HUES6 (cell line): ENCODE data around the gene RHOD.
A peak's percentile ranks its signal among the peaks of the same experiment; 100 is the strongest.

Source experiments
- H3K27ac ChIP-seq: 2 replicates; pipeline ENCODE4 v1.7.0; 2013; ENCODE audit warnings: low read depth, mild to moderate bottlenecking, low read length, inconsistent platforms
- H3K27me3 ChIP-seq: 2 replicates; pipeline ENCODE4 v1.6.1; 2013; ENCODE audit warnings: low read length; ENCODE audit not compliant: control insufficient read depth, insufficient read depth
- H3K36me3 ChIP-seq: 2 replicates; pipeline ENCODE4 v1.6.1; 2013; ENCODE audit warnings: low read length; ENCODE audit not compliant: control insufficient read depth, insufficient read depth
- H3K4me1 ChIP-seq: 2 replicates; pipeline ENCODE4 v1.6.1; 2013; ENCODE audit warnings: low read length; ENCODE audit not compliant: control insufficient read depth, insufficient read depth
- H3K4me3 ChIP-seq: 2 replicates; pipeline ENCODE4 v1.5.1; 2013; ENCODE audit warnings: low read depth, low read length
- H3K9ac ChIP-seq: one replicate; pipeline ENCODE4 v1.6.1; 2013; ENCODE audit warnings: mild to moderate bottlenecking, low read length
- H3K9me3 ChIP-seq: 2 replicates; pipeline ENCODE4 v1.6.1; 2013; ENCODE audit warnings: low read depth, low read length; ENCODE audit not compliant: control insufficient read depth, insufficient read depth

The RHOD gene

DNA sequence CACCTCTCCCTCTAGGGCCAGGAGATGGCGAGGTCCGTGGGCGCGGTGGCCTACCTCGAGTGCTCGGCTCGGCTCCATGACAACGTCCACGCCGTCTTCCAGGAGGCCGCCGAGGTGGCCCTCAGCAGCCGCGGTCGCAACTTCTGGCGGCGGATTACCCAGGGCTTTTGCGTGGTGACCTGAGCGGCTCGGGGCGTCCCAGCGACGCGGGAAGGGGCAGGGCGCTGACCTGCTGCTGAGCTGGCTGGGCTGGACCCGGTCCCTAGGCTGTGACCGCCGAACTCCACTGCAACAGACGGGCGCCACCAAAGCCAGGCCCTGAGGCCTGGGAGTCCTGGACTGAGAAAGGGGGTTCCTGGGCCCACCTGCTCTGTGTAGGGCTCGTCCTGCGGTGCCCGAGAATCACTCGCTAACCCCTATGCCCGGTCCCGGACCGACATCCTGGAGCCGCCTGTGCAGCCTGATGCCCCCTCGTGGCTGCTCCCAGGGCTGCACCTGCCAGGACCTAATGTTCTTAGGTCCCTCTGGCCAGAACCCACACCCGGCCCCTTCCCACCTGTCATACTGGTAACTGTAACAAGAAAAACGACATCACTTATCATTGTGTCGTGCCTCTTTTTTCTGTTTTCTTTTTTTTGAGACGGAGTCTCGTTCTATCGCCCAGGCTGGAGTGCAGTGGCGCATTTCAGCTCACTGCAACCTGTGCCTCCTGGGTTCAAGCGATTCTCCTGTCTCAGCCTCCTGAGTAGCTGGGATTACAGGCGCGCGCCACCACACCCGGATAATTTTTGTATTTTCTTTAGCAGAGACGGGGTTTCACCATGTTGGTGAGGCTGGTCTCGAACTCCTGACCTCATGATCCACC lies 15.0 kb downstream of the RHOD start:
- peak overlapping the region; percentile 53 for H3K4me3 ChIP-seq

DNA sequence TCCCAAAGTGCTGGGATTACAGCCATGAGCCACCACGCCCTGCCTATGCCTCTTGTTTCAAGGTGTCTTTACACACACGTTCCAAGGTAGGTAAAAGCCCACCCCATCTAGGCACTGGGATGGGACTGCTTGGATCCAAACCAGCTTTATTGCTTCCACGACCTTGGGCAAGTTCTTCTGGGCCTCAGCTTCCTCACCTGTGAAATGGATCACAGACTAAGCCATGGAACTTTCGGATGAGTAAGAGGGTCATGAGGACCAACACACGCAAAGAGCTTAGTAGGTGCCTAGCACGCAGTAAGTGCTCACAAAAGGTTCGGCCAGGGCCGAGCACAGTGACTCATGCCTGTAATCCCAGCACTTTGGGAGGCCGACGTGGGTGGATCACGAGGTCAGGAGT lies 15.6 kb downstream of the RHOD start:
- no peak overlapping the region for H3K27ac ChIP-seq
- no peaks in the 10 kb centered on the region for H3K27me3 ChIP-seq
- H3K4me1 ChIP-seq, result peaks cover under 1% of the 10 kb centered on the region; the same call in 1 of the 2 replicates
- H3K9me3 ChIP-seq, result no peaks in the 10 kb centered on the region
- no peak overlapping the region for H3K9ac ChIP-seq
- no peaks in the 10 kb centered on the region for H3K36me3 ChIP-seq
- H3K4me3 ChIP-seq, result no peak overlapping the region

More for the DNA sequence above, 15.0 kb downstream of the RHOD start:
- H3K27ac ChIP-seq, result no peak overlapping the region
- H3K9ac ChIP-seq, result no peak overlapping the region
- no peaks in the 10 kb centered on the region for H3K9me3 ChIP-seq
- no peaks in the 10 kb centered on the region for H3K4me1 ChIP-seq
- H3K36me3 ChIP-seq, result no peaks in the 10 kb centered on the region
- H3K27me3 ChIP-seq, result no peaks in the 10 kb centered on the region

DNA sequence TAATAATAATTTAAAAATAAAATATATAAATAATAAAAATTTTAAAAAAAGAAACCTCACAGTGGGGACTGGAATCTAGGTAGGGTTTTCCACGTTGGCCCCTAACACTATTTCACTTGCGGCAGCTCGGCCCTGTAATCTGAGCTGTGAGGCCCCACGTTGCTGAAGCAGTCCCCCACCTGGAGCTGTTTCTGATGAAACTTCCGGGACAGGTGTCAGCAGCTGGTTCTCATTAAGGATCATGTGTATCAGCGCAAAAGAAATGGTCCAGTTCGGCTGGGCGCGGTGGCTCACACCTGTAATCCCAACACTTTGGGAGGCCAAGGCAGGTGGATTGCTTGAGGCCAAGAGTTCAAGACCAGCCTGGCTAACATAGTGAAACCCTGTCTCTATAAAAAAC lies 17.3 kb downstream of the RHOD start:
- H3K27me3 ChIP-seq, result no peaks in the 10 kb centered on the region
- peaks cover 10% of the 10 kb centered on the region for H3K4me1 ChIP-seq
- H3K9ac ChIP-seq, result no peak overlapping the region
- H3K9me3 ChIP-seq, result no peaks in the 10 kb centered on the region
- no peak overlapping the region for H3K27ac ChIP-seq
- H3K36me3 ChIP-seq, result no peaks in the 10 kb centered on the region
- H3K4me3 ChIP-seq, result no peak overlapping the region

DNA sequence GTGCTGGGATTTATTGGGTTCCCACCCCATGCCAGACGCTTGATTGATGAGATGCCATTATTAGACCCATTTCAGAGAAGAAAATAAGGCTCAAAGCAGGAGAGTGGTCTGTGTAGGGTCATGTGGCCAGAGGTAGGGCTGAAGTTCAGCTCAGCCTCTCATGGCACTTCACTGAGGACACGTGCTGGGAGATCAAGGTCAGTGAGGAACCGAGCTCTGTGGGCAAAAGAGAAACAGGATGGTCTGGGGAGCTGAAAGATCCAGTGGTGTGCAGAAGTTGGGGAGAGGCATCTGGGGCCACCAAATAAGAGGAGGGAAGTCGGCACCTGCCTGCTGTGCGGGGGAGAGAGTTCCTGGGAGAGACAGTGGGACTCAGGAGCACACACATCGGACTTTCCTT lies 19.6 kb downstream of the RHOD start:
- Histone ChIP-seq H3K9me3 (no peaks in the 10 kb centered on the region), H3K27me3 (no peaks in the 10 kb centered on the region), H3K9ac (no peak overlapping the region), H3K4me1 (peaks cover 10% of the 10 kb centered on the region), H3K4me3 (no peak overlapping the region), H3K27ac (no peak overlapping the region), H3K36me3 (no peaks in the 10 kb centered on the region)

DNA sequence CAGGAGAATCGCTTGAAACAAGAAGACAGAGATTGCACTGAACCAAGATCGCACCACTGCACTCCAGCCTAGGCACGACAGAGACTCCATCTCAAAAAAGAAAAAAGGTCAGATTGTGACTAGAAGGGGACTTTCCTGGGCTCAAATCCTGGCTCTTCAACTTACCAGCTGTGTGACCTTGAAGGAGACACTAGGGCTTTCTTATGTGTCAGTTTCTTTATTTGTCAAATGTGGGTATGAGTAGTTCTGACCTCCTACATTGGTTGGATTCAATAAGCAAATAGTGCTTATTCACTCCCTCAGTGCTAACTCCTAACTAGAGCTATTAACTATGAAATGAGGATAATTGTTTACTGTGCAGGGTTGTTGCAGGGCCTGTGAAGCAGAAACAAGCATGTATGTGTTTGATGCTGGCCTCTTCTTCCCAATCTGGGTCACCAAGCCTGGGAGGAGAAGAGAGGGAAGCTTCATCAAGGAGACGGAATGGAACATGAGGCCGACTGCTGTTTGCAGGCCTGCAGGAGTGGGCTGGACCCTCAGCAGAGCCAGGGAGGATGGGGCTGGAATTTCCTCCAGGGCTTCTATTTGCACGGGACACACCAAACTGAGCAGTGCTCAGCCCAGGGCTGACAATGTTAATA lies 22.5 kb downstream of the RHOD start:
- no peaks in the 10 kb centered on the region for H3K36me3 ChIP-seq
- no peak overlapping the region for H3K27ac ChIP-seq
- H3K9me3 ChIP-seq, result no peaks in the 10 kb centered on the region
- H3K9ac ChIP-seq, result no peak overlapping the region
- peaks cover 14% of the 10 kb centered on the region for H3K4me1 ChIP-seq
- no peaks in the 10 kb centered on the region for H3K27me3 ChIP-seq
- no peak overlapping the region for H3K4me3 ChIP-seq

DNA sequence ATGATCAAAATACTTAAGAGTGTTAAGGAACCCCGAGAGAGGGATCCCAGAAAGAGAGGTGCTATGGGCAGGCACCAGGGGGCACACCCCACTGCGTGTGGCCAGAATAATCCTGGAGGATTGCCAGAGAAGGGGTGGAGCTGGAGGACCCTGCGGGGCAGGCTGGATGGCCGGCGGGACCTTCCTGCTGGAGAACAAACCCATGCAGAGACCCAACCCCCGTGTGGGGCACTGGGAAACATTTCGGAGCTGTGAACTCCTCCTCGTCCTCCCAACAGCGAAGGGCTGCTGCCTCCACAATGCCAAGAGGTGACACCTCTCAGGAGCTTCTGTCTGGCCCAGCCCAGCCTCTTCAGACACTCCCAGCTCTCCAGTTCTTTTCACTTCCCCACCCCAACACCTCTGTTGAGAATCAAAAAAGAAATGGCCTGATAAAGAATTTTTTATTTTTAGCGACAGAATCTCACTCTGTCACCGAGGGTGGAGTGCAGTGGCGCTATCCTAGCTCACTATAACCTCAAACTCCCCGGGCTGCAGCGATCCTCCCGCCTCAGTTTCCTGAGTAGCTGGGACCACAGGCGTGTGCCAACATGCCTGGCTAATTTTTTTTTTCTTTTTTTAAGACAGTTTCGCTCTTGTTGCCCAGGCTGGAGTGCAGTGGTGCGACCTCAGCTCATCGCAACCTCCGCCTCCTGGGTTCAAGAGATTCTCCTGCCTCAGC lies 25.6 kb downstream of the RHOD start:
- Histone ChIP-seq H3K36me3 (no peaks in the 10 kb centered on the region), H3K9ac (no peak overlapping the region), H3K4me1 (peaks cover 14% of the 10 kb centered on the region)

DNA sequence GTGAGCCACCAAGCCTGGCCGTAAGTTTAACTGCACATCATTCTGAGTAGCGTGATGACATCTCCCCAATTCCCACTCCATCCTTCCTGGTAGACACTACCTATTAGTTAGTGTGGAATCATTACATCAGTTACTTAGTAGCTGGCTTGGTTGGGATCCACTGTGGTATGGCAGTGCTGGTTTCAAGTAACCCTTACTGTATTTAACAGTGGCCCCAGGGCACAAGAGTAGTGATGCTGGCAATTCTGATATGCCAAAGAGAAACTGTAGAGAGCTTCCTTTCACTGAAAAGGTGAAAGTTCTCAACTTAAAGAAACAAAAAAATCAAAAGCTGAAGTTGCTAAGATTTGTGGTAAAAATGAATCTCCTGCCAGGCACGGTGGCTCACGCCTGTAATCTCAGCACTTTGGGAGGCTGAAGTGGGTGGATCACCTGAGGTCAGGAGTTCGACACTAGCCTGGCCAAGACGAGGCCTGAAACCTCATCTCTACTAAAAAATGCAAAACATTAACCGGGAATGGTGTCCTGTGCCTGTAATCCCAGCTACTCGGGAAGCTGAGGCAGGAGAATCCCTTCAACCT lies 27.2 kb downstream of the RHOD start:
- Histone ChIP-seq H3K27me3 (no peaks in the 10 kb centered on the region), H3K4me3 (no peak overlapping the region), H3K4me1 (peaks cover 4% of the 10 kb centered on the region; the same call in 1 of the 2 replicates), H3K36me3 (no peaks in the 10 kb centered on the region), H3K9ac (no peak overlapping the region), H3K27ac (no peak overlapping the region), H3K9me3 (no peaks in the 10 kb centered on the region)

More for the DNA sequence above, 25.6 kb downstream of the RHOD start:
- Histone ChIP-seq H3K9me3 (no peaks in the 10 kb centered on the region), H3K4me3 (peak overlapping the region; percentile 38), H3K27me3 (no peaks in the 10 kb centered on the region), H3K27ac (no peak overlapping the region)

DNA sequence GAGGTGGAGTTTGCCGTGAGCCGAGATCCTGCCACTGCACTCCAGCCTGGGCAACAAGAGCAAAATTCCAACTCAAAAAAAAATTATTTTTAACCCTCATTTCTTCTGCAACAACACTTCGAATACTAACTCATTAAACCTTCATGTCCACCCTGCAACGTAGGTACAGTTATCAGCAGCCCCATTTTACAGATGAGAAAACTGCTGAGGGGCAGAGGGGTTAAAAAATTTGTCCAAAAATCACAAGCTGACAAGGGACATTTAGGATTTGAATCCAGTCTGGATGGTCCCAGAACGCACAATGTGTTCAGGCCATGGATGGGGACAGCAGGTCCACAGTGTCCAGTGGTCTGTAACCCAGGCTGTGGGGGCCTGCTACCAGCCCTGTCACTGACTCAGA lies 29.0 kb downstream of the RHOD start:
- H3K9me3 ChIP-seq, result no peaks in the 10 kb centered on the region
- H3K36me3 ChIP-seq, result no peaks in the 10 kb centered on the region
- H3K27ac ChIP-seq, result no peak overlapping the region
- H3K4me3 ChIP-seq, result no peak overlapping the region
- no peaks in the 10 kb centered on the region for H3K27me3 ChIP-seq
- peaks cover 4% of the 10 kb centered on the region; the same call in 1 of the 2 replicates for H3K4me1 ChIP-seq
- H3K9ac ChIP-seq, result no peak overlapping the region

DNA sequence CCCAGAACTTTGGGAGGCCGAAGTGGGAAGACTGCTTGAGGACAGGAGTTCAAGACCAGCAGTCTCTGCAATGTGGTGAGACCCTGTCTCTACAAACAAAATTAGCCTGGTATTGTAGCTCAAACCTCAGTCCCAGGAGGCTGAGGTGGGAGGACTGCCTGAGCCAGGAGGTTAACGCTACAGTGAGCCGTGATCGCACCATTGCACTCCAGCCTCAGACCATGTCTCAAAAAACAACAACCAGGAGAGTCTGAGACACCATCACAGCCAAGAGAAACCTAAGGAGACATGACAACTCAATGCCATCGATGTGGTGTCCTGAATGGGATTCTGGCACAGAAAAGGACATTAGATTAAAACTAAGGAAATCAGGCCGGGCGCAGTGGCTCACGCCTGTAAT lies 34.1 kb downstream of the RHOD start:
- peaks cover 3% of the 10 kb centered on the region; the same call in 1 of the 2 replicates for H3K4me1 ChIP-seq
- H3K4me3 ChIP-seq, result no peak overlapping the region
- no peaks in the 10 kb centered on the region for H3K9me3 ChIP-seq
- no peaks in the 10 kb centered on the region for H3K27me3 ChIP-seq
- no peak overlapping the region for H3K27ac ChIP-seq
- no peaks in the 10 kb centered on the region for H3K36me3 ChIP-seq
- no peak overlapping the region for H3K9ac ChIP-seq

DNA sequence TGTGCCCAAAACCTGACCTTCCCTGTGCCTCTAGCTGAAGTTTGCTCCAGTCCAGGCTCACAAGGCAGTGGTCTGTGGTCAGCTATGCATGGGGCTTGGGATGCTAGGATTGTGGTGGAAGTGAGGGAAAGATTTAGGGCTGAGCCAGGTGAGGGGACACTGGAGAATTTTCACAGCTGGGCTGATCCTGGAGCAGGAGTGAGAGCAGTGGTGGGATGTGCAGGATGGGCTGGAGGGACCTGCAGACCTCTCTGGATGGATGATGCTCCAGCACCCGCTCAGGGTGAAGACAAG lies 38.5 kb downstream of the RHOD start:
- Histone ChIP-seq H3K4me1 (peaks cover 3% of the 10 kb centered on the region; the same call in 1 of the 2 replicates), H3K27me3 (no peaks in the 10 kb centered on the region), H3K9ac (no peak overlapping the region), H3K4me3 (no peak overlapping the region), H3K27ac (no peak overlapping the region), H3K9me3 (no peaks in the 10 kb centered on the region), H3K36me3 (no peaks in the 10 kb centered on the region)
